ENCODE data around the gene GGCX.
A peak's percentile ranks its signal among the peaks of the same experiment; 100 is the strongest.
"Not testable (repeated sequence)": the region's sequence is repeated elsewhere in the genome, so short reads cannot be mapped to it uniquely, and the experiment has no call there.

Gene GGCX

GRCh38 chr2:85564144-85564563 lies 2.9 kb upstream of the GGCX start:
- DNase-seq, result no peak

- DNase-seq, result no peak
These were observed 447 bp downstream of the GGCX start for GRCh38 chr2:85560812-85561279.

GRCh38 chr2:85560403-85560726 lies 928 bp downstream of the GGCX start:
- DNase-seq, result not testable (repeated sequence)

GRCh38 chr2:85558160-85558559 lies 3.1 kb downstream of the GGCX start:
- DNase-seq, result no peak

- no peak for DNase-seq
These were observed 4.2 kb downstream of the GGCX start for GRCh38 chr2:85557130-85557529.

- no peak for DNase-seq
These were observed 6.2 kb downstream of the GGCX start for GRCh38 chr2:85554980-85555612.

- no peak for DNase-seq
These were observed 8.1 kb downstream of the GGCX start for GRCh38 chr2:85553184-85553583.

- DNase-seq, result peak; percentile 91
These were observed 9.3 kb downstream of the GGCX start for GRCh38 chr2:85551698-85552678.

GRCh38 chr2:85550486-85550885 lies 10.8 kb downstream of the GGCX start:
- DNase-seq, result no peak

- DNase-seq, result no peak
These were observed 11.5 kb downstream of the GGCX start for GRCh38 chr2:85549826-85550225.

- DNase-seq, result no peak
These were observed 12.2 kb downstream of the GGCX start for GRCh38 chr2:85549095-85549494.

GRCh38 chr2:85548608-85548900 lies 12.7 kb downstream of the GGCX start:
- no peak for DNase-seq

- no peak for DNase-seq
These were observed 13.3 kb downstream of the GGCX start for GRCh38 chr2:85547859-85548607.

GRCh38 chr2:85547089-85547858 lies 14.0 kb downstream of the GGCX start:
- no peak for DNase-seq

GRCh38 chr2:85545780-85546240 lies 15.5 kb downstream of the GGCX start:
- no peak for DNase-seq

- not testable (repeated sequence) for DNase-seq
These were observed 16.1 kb downstream of the GGCX start for GRCh38 chr2:85544915-85545779.

GRCh38 chr2:85544254-85544691 lies 17.0 kb downstream of the GGCX start:
- DNase-seq, result not testable (repeated sequence)

- DNase-seq, result no peak
These were observed 18.5 kb downstream of the GGCX start for GRCh38 chr2:85542777-85543176.

GRCh38 chr2:85541753-85542457 lies 19.4 kb downstream of the GGCX start:
- DNase-seq, result no peak

GRCh38 chr2:85541262-85541661 lies 20.0 kb downstream of the GGCX start:
- no peak for DNase-seq

GRCh38 chr2:85540133-85540648 lies 21.1 kb downstream of the GGCX start:
- DNase-seq, result no peak
